ENCODE results near the gene ZC3H12D.

The ZC3H12D gene

GRCh38 chr6:149421132-149421531 lies 63.7 kb downstream of the ZC3H12D start:
- Histone ChIP-seq H3K4me1 (ENCODE audit: control extremely low read depth in 1 of 4, control insufficient read depth in 4 of 4, insufficient read depth in 4 of 4, low read length in 3 of 4) (peaks cover 0 to 3% (median 0%) of the 10 kb centered on the region in 4 experiments), H3K27ac (ENCODE audit: insufficient read depth in 1 of 2, low read depth in 1 of 2, low read length in 2 of 2, poor library complexity in 1 of 2, severe bottlenecking in 2 of 2) (no peak overlapping the region), H3K27me3 (replicated peaks in 2 of 5; ENCODE audit: control insufficient read depth in 4 of 5, insufficient read depth in 5 of 5, low read length in 4 of 5) (no peaks in the 10 kb centered on the region), H3K36me3 (ENCODE audit: control insufficient read depth in 4 of 4, insufficient read depth in 4 of 4, low read length in 3 of 4) (no peaks in the 10 kb centered on the region), H3K9me3 (ENCODE audit: control extremely low read depth in 1 of 5, control insufficient read depth in 4 of 5, insufficient read depth in 2 of 5, low read depth in 1 of 5, low read length in 4 of 5) (peaks cover 0 to 3% (median 0%) of the 10 kb centered on the region in 5 experiments), H3K4me3 (ENCODE audit: control insufficient read depth in 1 of 7, extremely low read depth in 1 of 7, insufficient read depth in 4 of 7, low read depth in 2 of 7, low read length in 6 of 7) (no peak overlapping the region)
- CTCF ChIA-PET, result interaction anchor here (0.6 to 4.6 kb wide), 7 partner anchors 11 to 398 kb away, joined by 3 to 35 read pairs (median 3); no protein-coding TSS in a partner anchor
- WGBS (ENCODE audit: insufficient coverage), result 93% methylated on average over 3 of the region's 5 CpGs
- no peak for DNase-seq
- POLR2A ChIA-PET, result no interaction called here

- POLR2A ChIA-PET, result no interaction called here
- no peak overlapping the region for H3K27ac ChIP-seq (ENCODE audit: insufficient read depth in 1 of 2, low read depth in 1 of 2, low read length in 2 of 2, poor library complexity in 1 of 2, severe bottlenecking in 2 of 2)
- 94% methylated on average over 11 of the region's 13 CpGs for WGBS (ENCODE audit: insufficient coverage)
- no peaks in the 10 kb centered on the region for H3K27me3 ChIP-seq (replicated peaks in 2 of 5; ENCODE audit: control insufficient read depth in 4 of 5, insufficient read depth in 5 of 5, low read length in 4 of 5)
- peaks cover 0 to 5% (median 2%) of the 10 kb centered on the region in 5 experiments for H3K9me3 ChIP-seq (ENCODE audit: control extremely low read depth in 1 of 5, control insufficient read depth in 4 of 5, insufficient read depth in 2 of 5, low read depth in 1 of 5, low read length in 4 of 5)
- CTCF ChIA-PET, result interaction anchor here (0.8 to 4.6 kb wide), 4 partner anchors 9 to 338 kb away, joined by 3 to 35 read pairs (median 4); no protein-coding TSS in a partner anchor
- H3K4me3 ChIP-seq (ENCODE audit: control insufficient read depth in 1 of 7, extremely low read depth in 1 of 7, insufficient read depth in 4 of 7, low read depth in 2 of 7, low read length in 6 of 7), result no peak overlapping the region
- no peak for DNase-seq
- no peaks in the 10 kb centered on the region for H3K36me3 ChIP-seq (ENCODE audit: control insufficient read depth in 4 of 4, insufficient read depth in 4 of 4, low read length in 3 of 4)
- peaks cover 0 to 3% (median 0%) of the 10 kb centered on the region in 4 experiments for H3K4me1 ChIP-seq (ENCODE audit: control extremely low read depth in 1 of 4, control insufficient read depth in 4 of 4, insufficient read depth in 4 of 4, low read length in 3 of 4)
These were observed 65.0 kb downstream of the ZC3H12D start for GRCh38 chr6:149419696-149420404.

GRCh38 chr6:149414821-149415220 lies 70.0 kb downstream of the ZC3H12D start:
- Histone ChIP-seq H3K27ac (ENCODE audit: insufficient read depth in 1 of 2, low read depth in 1 of 2, low read length in 2 of 2, poor library complexity in 1 of 2, severe bottlenecking in 2 of 2) (no peak overlapping the region), H3K36me3 (ENCODE audit: control insufficient read depth in 4 of 4, insufficient read depth in 4 of 4, low read length in 3 of 4) (peaks cover 6 to 19% (median 10%) of the 10 kb centered on the region in 4 experiments), H3K4me1 (ENCODE audit: control extremely low read depth in 1 of 4, control insufficient read depth in 4 of 4, insufficient read depth in 4 of 4, low read length in 3 of 4) (peaks cover 0 to 3% (median 0%) of the 10 kb centered on the region in 4 experiments), H3K9me3 (ENCODE audit: control extremely low read depth in 1 of 5, control insufficient read depth in 4 of 5, insufficient read depth in 2 of 5, low read depth in 1 of 5, low read length in 4 of 5) (peaks cover 0 to 5% (median 2%) of the 10 kb centered on the region in 5 experiments), H3K4me3 (ENCODE audit: control insufficient read depth in 1 of 7, extremely low read depth in 1 of 7, insufficient read depth in 4 of 7, low read depth in 2 of 7, low read length in 6 of 7) (no peak overlapping the region), H3K27me3 (replicated peaks in 2 of 5; ENCODE audit: control insufficient read depth in 4 of 5, insufficient read depth in 5 of 5, low read length in 4 of 5) (no peaks in the 10 kb centered on the region)
- DNase-seq, result no peak
- CTCF ChIA-PET, result interaction anchor here (1.0 to 1.6 kb wide), 2 partner anchors 14 to 17 kb away, joined by 3 to 6 read pairs; no protein-coding TSS in a partner anchor
- 100% methylated on average over 3 of the region's 4 CpGs for WGBS (ENCODE audit: insufficient coverage)
- POLR2A ChIA-PET, result no interaction called here

GRCh38 chr6:149414009-149414408 lies 70.8 kb downstream of the ZC3H12D start:
- no peak for DNase-seq
- Histone ChIP-seq H3K36me3 (ENCODE audit: control insufficient read depth in 4 of 4, insufficient read depth in 4 of 4, low read length in 3 of 4) (peaks cover 13 to 27% (median 14%) of the 10 kb centered on the region in 4 experiments), H3K4me3 (ENCODE audit: control insufficient read depth in 1 of 7, extremely low read depth in 1 of 7, insufficient read depth in 4 of 7, low read depth in 2 of 7, low read length in 6 of 7) (no peak overlapping the region), H3K27me3 (replicated peaks in 2 of 5; ENCODE audit: control insufficient read depth in 4 of 5, insufficient read depth in 5 of 5, low read length in 4 of 5) (no peaks in the 10 kb centered on the region), H3K27ac (ENCODE audit: insufficient read depth in 1 of 2, low read depth in 1 of 2, low read length in 2 of 2, poor library complexity in 1 of 2, severe bottlenecking in 2 of 2) (no peak overlapping the region), H3K9me3 (ENCODE audit: control extremely low read depth in 1 of 5, control insufficient read depth in 4 of 5, insufficient read depth in 2 of 5, low read depth in 1 of 5, low read length in 4 of 5) (peaks cover 0 to 5% (median 2%) of the 10 kb centered on the region in 5 experiments), H3K4me1 (ENCODE audit: control extremely low read depth in 1 of 4, control insufficient read depth in 4 of 4, insufficient read depth in 4 of 4, low read length in 3 of 4) (no peaks in the 10 kb centered on the region)
- CTCF ChIA-PET, result interaction anchor here (0.8 to 1.6 kb wide), 3 partner anchors 15 to 326 kb away, joined by 3 to 6 read pairs (median 3); no protein-coding TSS in a partner anchor
- POLR2A ChIA-PET, result interaction anchor here (0.5 to 0.7 kb wide), 2 partner anchors 98 to 387 kb away, joined by 3 to 7 read pairs; no protein-coding TSS in a partner anchor
- 83% methylated on average over 3 of the region's 4 CpGs for WGBS (ENCODE audit: insufficient coverage)

GRCh38 chr6:149410557-149410956 lies 74.3 kb downstream of the ZC3H12D start:
- Histone ChIP-seq H3K27me3 (replicated peaks in 2 of 5; ENCODE audit: control insufficient read depth in 4 of 5, insufficient read depth in 5 of 5, low read length in 4 of 5) (no peaks in the 10 kb centered on the region), H3K27ac (ENCODE audit: insufficient read depth in 1 of 2, low read depth in 1 of 2, low read length in 2 of 2, poor library complexity in 1 of 2, severe bottlenecking in 2 of 2) (no peak overlapping the region), H3K9me3 (ENCODE audit: control extremely low read depth in 1 of 5, control insufficient read depth in 4 of 5, insufficient read depth in 2 of 5, low read depth in 1 of 5, low read length in 4 of 5) (no peaks in the 10 kb centered on the region), H3K4me1 (ENCODE audit: control extremely low read depth in 1 of 4, control insufficient read depth in 4 of 4, insufficient read depth in 4 of 4, low read length in 3 of 4) (no peaks in the 10 kb centered on the region), H3K4me3 (ENCODE audit: control insufficient read depth in 1 of 7, extremely low read depth in 1 of 7, insufficient read depth in 4 of 7, low read depth in 2 of 7, low read length in 6 of 7) (no peak overlapping the region), H3K36me3 (ENCODE audit: control insufficient read depth in 4 of 4, insufficient read depth in 4 of 4, low read length in 3 of 4) (peaks cover 15 to 42% (median 20%) of the 10 kb centered on the region in 4 experiments)
- POLR2A ChIA-PET, result no interaction called here
- DNase-seq, result no peak
- CTCF ChIA-PET, result interaction anchor here (1.1 to 1.8 kb wide), 4 partner anchors 9 to 382 kb away, joined by 3 to 8 read pairs (median 4); no protein-coding TSS in a partner anchor

GRCh38 chr6:149409617-149410016 lies 75.2 kb downstream of the ZC3H12D start:
- no peaks in the 10 kb centered on the region for H3K27me3 ChIP-seq (replicated peaks in 2 of 5; ENCODE audit: control insufficient read depth in 4 of 5, insufficient read depth in 5 of 5, low read length in 4 of 5)
- WGBS (ENCODE audit: insufficient coverage), result no CpG with 5 or more reads among the region's 3 CpGs
- H3K4me3 ChIP-seq (ENCODE audit: control insufficient read depth in 1 of 7, extremely low read depth in 1 of 7, insufficient read depth in 4 of 7, low read depth in 2 of 7, low read length in 6 of 7), result no peak overlapping the region
- peaks cover 18 to 50% (median 22%) of the 10 kb centered on the region in 4 experiments for H3K36me3 ChIP-seq (ENCODE audit: control insufficient read depth in 4 of 4, insufficient read depth in 4 of 4, low read length in 3 of 4)
- no peaks in the 10 kb centered on the region for H3K9me3 ChIP-seq (ENCODE audit: control extremely low read depth in 1 of 5, control insufficient read depth in 4 of 5, insufficient read depth in 2 of 5, low read depth in 1 of 5, low read length in 4 of 5)
- ChIA-PET CTCF (interaction anchor here (1.1 to 1.8 kb wide), 5 partner anchors 10 to 381 kb away, joined by 3 to 8 read pairs (median 3); no protein-coding TSS in a partner anchor), POLR2A (no interaction called here)
- no peak for DNase-seq
- no peaks in the 10 kb centered on the region for H3K4me1 ChIP-seq (ENCODE audit: control extremely low read depth in 1 of 4, control insufficient read depth in 4 of 4, insufficient read depth in 4 of 4, low read length in 3 of 4)
- H3K27ac ChIP-seq (ENCODE audit: insufficient read depth in 1 of 2, low read depth in 1 of 2, low read length in 2 of 2, poor library complexity in 1 of 2, severe bottlenecking in 2 of 2), result no peak overlapping the region
